Fibroblast of the conjunctiva (primary cell): ENCODE results near the gene USP6NL.
"Not testable (repeated sequence)": the region's sequence is repeated elsewhere in the genome, so short reads cannot be mapped to it uniquely, and the experiment has no call there.

Experiments used
- DNase-seq: peaks from one replicate; pipeline ENCODE4 v3.0.0-alpha.2; 2010; ENCODE audit warnings: low read depth

USP6NL gene

DNA sequence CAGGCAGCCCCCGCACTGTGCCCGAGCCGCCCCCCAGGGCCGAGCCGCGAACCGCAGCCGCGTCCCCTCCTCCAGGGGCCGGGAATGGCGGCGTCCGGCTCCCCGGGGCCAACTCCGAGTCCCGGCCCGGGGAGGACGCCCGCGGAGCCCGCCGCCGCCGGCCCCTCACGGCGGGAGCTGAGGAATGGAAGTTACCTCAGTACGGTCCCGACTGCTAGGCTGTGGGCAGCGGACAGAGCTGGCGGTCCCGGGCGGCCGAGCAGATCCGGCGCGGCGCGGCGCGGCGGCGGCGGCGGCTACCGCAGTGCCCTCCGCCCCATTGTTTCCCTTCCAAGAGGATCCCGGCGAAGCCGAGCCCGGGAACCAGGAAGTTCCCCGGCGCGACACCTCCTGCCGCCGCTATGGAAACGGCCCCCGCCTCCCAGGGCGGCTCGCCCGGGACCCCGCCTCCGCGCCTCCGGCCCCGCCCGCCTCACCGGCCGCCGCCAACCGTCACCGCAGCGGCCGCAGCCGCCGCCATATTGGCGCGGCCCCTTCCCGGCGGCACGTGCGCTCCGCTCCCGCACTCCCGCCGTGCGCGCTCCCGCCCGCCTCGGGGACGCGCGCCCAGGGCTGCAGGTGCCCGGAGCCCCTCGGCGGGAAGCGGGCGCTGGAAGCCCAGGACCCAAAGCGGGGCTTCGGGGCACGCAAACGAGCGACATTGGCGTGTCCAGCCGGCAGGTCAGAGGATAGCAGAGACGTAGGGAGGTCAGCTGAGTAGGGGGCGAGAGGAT is at the start of gene USP6NL:
Gene USP6NL, minus strand, starts transcription at position 403 of the 773 bp plus-strand sequence. CDS start 14,016 bp downstream, outside the sequence.
- peak; percentile 57 for DNase-seq

DNA sequence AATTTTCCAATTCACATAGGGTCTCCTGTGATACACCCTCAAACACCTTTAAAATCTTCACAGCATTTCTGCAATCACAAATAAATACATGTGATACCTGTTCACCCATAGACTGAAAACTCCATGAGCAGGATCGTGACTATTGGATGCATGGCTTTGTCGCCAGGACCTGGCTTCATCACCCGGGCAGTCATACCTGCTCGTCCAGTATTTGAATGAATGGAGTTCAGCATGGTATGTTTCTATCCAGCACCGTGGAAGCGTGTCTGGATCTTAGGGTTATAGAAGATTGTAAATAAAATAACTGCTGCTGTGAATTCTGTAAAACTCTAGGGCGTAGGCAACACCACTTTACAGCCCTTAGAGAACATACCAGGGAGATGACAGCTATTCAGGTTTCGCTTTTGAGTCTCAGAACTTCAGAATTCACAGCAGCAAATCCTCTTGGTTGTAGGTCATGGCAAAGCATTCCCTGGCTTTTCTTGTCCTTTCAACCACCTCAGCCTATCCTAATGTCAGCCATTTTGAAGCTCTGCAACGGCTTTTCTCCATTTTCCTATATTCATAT is 47.4 kb upstream of the USP6NL start:
- no peak for DNase-seq

DNA sequence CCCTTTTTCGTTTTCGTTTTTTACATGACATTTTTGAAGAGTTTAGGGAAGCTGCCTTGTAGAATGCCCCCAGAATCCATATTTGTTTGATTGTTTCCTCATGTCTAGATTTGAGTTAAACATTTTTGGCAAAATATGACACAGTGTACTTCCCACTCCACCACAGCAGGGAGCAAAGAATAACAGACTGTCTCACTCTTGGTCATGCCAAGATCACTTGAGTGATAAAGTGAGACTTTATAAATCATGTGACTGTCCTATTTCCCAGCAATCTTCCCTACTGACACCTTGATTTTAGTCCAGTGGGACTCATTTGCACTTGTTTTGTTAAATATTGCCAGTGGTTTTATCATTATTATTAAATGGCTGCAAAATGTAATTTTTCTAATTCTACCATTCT is 44.4 kb upstream of the USP6NL start:
- no peak for DNase-seq

DNA sequence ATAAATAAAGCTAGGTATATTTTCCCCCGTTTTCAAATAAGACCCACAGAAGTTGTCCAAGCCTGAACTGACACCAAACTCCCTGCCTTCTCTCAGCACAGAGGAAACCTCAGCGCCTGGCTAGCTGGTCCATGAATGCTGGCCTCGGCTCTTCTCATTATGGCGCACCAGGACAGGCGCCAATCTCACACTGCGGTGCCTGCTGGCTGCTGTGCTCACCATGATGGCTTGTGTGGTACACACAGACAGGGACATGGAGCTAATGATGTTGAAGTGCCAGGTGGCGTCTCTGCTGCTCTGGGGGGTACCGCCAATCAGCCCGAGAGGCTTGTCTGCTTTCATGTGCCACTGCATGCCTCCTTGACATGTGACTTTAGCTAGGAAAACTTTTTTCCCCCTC is 43.2 kb upstream of the USP6NL start:
- DNase-seq, result no peak

DNA sequence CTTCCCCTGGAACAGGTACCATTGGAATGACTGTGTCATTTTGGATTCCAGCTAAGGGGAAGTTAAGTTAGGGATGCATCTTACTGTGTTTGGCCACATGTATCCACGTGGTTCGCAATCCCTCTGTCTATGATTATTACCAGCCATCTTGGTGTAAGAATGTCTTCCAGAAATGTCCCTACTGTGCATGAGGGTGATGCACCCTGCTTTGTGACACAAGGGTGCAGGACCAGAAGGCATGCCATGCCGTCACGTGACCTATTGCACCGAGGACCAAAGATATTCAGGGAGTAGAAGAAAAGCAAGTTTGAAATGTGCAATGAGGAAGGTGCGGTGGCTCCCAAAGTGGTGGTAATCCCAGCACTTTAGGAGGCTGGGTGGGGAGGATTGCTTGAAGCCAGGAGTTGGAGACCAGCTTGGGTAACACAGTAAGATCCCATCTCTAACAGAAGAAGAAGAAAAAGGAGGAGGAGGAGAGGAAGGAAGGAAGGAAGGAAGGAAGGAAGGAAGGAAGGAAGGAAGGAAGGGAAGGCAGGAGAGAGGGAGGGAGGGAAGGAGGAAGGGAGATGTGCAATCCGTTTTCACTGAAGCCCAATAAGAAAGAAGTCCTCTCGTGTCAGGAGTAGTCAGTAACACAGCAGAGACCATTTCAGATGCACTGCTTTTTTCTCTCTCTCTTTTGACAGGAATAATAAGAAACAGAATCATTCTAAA is 42.5 kb upstream of the USP6NL start:
- DNase-seq, result no peak

DNA sequence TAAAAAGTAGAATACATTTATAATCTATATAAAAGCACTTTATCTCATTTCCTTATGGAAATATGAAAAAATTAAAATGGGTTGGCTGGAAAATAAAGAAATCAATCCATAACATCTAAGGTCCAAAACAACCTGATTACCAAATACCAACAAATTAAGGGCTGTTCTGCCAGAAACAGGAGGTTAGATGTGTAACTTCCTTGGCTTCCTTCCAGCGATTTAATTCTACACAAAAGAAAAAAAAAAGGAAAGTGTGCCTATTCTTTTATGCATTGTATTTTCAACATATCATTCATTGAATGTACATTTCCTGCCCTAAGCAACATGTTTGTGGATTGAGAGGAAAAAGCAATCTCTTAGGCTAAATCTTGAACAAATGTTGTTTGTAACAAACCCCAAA is 36.2 kb upstream of the USP6NL start:
- DNase-seq, result no peak

DNA sequence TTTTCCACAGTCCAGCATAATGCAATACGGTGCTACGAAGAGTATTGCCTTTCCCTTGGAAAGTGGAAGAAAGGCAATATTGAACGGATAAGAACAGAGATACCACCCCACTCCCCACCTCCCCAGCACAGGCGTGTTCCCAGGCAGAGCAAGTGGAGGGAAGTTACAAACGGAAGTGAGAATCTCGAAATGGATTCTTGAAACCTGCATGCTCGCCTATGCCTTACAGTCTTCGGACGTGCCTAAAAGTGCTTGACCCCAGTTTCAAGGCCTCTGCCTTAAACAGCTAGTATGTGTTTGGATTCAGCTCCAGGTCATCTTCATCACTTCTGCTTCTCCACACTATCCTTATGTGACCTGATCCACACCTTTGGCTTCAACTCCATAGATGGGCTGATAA is 35.0 kb upstream of the USP6NL start:
- no peak for DNase-seq

DNA sequence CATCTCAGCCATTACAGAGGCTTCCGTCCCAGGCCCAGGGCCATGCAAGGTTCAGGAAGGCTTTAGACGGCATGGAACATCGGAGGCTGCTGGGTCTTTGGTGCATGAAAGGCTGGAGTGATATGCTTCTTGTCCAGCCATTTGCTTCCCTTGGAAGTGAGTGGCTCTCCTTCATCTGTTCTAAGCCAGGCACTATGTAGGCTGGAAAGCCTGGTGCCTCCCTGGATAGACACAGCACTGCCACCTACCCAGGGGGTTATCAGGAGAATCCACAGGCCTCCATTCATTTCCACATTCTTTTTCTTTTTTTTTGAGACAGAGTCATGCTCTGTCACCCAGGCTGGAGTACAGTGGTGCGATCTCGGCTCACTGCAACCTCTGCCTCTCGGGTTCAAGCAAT is 31.6 kb upstream of the USP6NL start:
- DNase-seq, result no peak

DNA sequence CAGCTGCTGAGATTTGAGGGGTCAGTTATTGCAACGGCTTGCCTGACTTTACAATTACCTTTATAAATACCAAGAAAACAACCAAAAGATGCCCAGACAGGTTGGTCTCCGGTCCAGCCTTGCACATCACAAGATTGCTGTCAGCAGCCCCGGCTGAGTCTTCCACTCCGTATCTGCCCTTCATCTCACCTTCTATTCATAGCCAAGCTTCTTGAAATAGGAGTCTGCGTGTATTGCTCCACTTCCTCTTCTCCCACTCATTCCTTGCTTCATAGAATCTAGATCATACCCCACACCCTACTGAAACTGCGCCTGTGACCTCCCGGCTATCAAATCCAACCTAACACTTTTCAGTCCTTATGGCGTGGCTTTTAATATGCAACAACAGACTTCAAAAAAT is 31.1 kb upstream of the USP6NL start:
- no peak for DNase-seq

DNA sequence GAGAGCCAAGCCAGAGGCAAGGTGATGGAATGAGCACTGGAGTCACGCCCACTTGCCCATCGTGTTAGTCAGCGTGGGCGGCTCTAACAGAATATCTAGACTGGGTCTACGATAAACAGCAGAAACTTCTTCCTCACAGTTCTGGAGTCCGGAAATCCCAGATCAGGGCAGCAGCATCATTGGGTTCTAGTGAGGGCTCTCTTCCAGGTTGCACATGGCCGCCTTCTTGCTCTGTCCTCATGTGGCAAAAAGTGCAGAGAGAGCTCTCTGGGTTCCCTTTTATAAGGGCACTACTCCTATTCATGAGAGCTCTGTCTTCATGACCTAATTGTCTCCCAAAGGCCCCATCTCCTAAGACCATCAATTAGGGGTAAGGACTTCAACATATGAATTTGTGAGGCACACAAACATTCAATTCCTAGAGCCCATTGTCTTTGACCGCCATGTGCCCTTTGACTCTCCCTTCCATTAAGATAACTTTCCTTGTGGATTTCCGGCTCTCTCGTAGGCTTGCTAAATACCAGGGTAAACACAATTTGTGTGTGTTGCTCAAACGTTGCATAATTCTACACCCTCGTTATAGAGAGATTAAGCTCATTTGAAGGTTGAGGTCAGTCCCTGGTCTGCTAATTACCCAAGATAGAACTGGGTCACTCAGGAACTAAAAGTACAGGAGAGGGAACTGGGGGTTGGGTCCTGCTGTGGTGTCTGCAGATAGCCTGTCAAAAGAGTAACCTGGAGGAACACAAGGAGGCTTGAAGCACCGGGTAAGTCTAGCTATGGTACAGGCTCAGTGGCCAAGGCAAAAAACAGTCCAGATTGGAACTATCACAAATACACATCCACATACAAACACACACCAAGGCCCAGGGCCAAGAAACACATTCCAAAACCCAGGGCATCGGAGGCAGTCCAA is 28.7 kb upstream of the USP6NL start:
- no peak for DNase-seq

DNA sequence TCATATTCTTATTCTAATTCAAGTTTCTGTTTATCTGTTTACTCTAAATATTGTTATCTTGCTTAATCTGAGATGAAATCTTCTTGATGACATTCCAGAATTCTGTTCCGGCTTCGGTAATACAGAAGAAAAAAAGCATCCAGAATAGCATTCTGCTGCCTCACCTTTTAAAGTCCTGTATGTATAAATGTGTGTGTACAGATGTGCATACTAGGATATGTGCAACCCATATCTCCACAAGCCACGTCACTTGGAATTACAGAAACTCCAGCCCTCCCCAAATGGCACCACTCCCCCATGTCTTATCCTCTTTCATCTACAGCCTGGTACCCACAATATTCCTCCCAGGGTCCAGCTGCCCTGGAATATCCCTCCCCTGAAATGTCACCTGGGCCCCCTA is 27.9 kb upstream of the USP6NL start:
- DNase-seq, result no peak

DNA sequence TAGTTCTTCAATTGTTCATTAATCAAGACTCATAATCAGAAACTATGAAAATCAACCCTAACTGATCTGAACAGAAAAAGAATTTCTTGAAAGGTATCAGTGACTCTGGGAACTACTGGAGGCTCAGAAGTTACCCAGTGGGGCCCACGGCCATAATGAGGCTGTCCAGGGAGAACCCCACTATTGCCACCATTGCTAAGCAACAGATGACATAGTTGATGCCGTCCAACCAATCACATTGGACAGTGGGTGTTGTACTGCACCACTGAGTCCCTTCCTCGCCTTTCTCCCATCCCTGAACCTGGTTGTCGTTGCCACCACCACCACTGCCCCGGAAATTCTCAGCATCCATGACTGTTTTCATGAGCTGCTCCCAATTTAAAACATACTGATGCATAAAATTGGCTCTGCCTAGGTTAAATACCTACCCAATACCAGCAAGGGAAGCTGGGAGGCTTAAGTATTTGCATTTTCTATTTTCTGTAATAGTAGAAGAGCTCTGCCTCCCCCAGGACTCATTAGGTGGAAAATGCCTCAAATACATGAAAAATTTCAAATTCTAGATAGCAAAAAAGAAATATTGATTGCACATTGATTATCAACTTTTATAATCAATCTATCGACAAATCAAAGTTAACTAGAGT is 26.7 kb upstream of the USP6NL start:
- no peak for DNase-seq

DNA sequence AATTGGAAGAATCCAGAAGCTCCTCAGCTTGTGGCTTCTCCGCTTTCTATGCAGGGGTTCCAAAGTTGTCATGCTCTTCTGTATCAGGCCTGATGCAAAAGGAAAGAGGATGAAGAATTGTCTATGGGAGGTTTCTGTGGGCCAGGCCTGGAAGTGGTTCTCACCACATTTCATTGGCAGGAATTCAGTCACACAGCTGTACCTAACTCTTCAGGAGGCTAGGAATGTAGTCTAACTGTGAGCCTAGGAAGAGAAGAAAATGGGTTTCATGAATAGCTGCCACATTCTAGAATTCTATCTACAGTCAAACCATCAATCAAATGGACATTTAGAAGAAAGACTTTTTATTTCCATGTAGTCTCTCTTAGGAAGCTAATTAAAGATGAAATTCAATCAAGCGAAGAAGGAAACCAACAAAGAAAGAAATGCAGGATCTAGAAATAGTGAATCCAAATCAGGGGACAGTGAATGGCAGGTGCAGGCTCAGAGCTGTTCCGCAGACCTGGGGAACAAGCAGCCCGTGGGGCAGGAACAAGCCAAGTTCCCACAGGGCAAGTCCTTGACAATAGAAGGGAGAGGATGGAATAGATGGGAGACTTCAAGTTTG is 25.4 kb upstream of the USP6NL start:
- DNase-seq, result no peak

DNA sequence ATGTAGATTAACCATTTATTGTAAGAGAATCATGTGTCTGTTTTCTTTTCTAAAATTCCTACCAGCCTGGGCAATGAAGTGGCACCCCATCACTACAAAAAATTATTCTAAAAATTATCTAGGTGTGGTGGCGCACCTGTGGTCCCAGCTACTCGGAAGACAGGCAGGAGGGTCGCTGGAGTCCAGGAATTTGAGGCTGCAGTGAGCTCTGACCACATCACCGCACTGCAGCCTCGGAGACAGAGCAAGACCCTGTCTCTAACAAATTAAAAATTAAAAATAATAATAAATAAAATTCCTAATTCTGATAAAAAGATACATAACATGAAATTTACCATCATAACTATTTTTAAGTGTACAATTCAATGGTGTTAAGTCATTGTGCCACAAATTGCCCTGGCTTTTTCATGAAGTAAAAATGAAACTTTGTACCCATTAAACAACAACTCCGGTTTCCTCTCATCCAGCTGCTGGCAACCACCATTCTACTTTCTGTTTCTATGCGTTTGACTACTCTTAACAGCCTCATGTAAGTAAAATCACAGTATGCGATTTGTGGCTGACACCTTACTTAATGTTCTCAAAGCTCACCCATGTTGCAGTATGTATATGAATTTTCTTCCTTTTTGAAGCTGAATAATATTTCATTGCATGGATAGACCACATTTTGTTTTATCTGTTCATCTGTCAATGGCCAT is 20.6 kb upstream of the USP6NL start:
- no peak for DNase-seq

DNA sequence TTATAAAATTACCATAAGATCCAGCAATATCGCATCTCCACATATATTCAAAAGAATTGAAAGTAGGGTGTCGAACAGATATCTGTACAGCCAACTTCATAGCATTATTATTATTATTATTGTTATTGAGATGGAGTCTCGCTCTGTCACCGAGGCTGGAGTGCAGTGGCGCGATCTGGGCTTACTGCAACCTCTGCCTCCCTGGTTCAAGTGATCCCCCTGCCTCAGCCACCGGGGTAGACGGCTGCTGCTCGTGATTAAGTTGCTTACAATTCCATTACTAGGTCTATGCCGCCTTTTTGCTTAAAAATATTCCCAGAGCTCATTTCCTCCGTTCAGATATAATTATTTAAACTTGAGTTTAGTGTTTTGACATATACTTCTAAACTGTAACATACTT is 19.8 kb upstream of the USP6NL start:
- DNase-seq, result no peak

DNA sequence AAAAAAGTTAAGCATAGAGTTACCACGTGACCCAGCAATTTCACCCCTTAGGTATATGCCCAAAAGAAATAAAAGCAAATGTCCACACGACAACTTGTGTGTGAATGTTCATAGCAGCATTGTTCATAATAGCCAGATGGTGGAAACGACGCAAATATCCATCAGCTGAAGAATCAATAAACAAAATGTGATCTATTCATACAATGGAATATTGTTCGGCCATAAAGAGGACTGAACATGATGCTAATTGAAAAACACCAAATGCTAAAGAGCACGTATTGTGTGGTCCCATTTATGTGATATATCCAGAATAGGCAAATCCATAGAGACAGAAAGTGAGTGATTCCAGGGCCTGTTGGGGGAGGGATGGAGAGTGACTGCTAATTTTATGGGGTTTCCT is 18.3 kb upstream of the USP6NL start:
- DNase-seq, result no peak

DNA sequence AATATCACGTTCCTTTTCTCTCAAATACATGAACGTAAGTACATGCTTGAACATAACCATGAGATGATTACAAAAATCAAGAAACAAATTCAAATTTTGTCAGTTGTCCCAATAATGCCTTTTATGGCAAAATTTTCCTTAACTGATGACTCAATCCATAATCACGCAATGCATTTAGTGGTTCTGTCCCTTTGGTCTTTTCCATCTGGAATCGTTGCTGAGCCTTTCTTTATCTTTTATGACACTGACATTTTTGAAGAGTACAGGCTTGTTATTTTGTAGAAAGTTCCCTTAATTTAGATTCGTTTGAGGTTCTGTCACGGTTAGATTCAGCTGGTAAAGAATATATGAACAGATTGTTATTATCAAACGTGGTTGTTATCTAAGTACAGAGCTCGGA is 16.5 kb upstream of the USP6NL start:
- not testable (repeated sequence) for DNase-seq

DNA sequence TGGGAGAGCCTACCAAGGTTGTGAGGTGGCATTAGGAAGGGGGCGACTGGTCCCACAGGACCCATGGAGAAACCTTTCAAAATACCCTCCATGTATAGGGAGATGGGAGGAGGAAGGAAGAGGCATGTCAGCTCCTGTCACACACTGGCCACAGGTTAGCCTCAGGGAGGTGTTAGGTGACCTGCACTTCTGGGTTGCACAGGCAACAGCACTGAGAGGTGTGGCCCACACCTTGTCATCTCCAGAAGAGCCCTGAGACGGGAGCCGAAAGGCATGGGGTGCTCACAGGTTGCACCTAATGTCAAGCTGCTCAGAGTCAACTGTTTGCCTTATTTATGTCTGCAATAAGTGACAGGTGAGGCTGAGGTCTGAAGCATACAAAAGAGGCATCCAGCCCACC is 14.6 kb upstream of the USP6NL start:
- no peak for DNase-seq

DNA sequence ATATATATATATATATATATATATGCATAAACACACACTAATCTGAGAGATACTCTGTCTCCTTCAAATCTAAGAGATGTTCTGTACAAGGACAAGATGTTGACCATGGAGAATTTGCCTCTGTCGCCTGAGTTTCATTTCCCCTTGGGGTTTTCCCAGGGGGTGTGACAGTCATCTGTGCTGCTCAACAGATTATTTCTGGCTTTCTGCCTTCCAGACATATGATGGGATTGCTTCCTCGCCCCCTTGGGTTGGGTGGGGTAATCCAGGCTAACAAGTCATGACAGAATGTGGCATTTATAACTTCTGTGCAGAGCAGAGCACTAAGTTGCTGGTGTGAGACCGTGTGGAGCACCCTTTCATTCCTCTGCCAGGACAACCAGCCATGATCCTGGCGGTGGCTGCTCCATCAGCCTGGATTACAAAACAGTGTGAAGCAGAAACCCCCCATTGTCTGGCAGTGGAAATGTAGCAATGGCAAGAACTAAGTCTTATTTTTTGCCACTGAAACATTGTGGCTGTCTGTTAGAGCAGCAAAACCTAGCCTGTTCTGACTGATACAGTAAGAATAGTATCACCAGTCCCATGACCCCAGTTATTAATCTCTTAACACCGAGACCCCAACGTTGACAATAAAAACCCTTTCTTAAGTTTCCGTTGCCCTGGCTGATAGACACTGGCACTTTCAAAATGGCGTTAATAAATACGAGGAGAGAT is 13.7 kb upstream of the USP6NL start:
- DNase-seq, result no peak

DNA sequence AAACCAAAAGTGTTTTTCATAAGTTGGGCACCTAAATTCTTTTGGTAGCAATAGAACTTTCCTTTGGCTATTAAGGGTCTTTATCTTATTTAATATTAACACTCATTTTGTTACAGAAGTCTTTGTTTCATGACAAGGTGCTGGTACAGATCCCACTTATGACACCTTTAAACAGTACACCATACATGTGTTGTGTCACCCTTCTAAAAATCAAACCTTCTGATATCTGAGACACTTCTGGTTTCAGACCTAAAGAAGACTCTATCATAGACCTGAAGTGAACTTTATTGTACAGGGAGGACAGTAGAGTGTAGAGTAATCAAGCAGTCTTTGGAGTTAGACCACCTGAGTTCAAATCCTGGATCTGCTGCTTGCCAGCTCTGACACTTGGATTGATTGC is 5.8 kb upstream of the USP6NL start:
- DNase-seq, result no peak
